Activated effector memory CD4-positive, alpha-beta T cell treated with Interleukin-2 at 50 U/mL for 16 hours (primary cell): ENCODE measurements around the gene COL10A1.

ENCODE experiments used
- DNase-seq: peaks from one replicate; pipeline ENCODE4 v3.0.0-alpha.2; 2020

Gene COL10A1

GRCh38 chr6:116126032-116126431 lies at the start of gene COL10A1:
COL10A1 (minus strand) TSS chr6:116126132; CDS start chr6:116125492, 640 bp downstream.
- no peak for DNase-seq

GRCh38 chr6:116175344-116175743 lies 49.4 kb upstream of the COL10A1 start:
- no peak for DNase-seq

GRCh38 chr6:116173928-116174327 lies 48.0 kb upstream of the COL10A1 start:
- DNase-seq = no peak

GRCh38 chr6:116170358-116171057 lies 44.6 kb upstream of the COL10A1 start:
- no peak for DNase-seq

- no peak for DNase-seq
Observed at GRCh38 chr6:116169880-116170279, 43.9 kb upstream of the COL10A1 start.

- no peak for DNase-seq
Observed at GRCh38 chr6:116168148-116168547, 42.2 kb upstream of the COL10A1 start.

- DNase-seq = no peak
Observed at GRCh38 chr6:116166369-116166768, 40.4 kb upstream of the COL10A1 start.

- no peak for DNase-seq
Observed at GRCh38 chr6:116165596-116165995, 39.7 kb upstream of the COL10A1 start.

GRCh38 chr6:116159782-116160524 lies 34.0 kb upstream of the COL10A1 start:
- DNase-seq = no peak

GRCh38 chr6:116158641-116159040 lies 32.7 kb upstream of the COL10A1 start:
- DNase-seq = no peak

- DNase-seq = no peak
Observed at GRCh38 chr6:116157391-116157790, 31.5 kb upstream of the COL10A1 start.

- DNase-seq = no peak
Observed at GRCh38 chr6:116156405-116157326, 30.7 kb upstream of the COL10A1 start.

GRCh38 chr6:116154887-116155286 lies 29.0 kb upstream of the COL10A1 start:
- DNase-seq = no peak

GRCh38 chr6:116152620-116153019 lies 26.7 kb upstream of the COL10A1 start:
- DNase-seq = no peak

- DNase-seq = no peak
Observed at GRCh38 chr6:116145803-116146675, 20.1 kb upstream of the COL10A1 start.

GRCh38 chr6:116144605-116145004 lies 18.7 kb upstream of the COL10A1 start:
- DNase-seq = no peak

GRCh38 chr6:116139917-116140316 lies 14.0 kb upstream of the COL10A1 start:
- no peak for DNase-seq

GRCh38 chr6:116136933-116137340 lies 11.0 kb upstream of the COL10A1 start:
- DNase-seq = no peak

- no peak for DNase-seq
Observed at GRCh38 chr6:116136373-116136772, 10.4 kb upstream of the COL10A1 start.

GRCh38 chr6:116133453-116133852 lies 7.5 kb upstream of the COL10A1 start:
- no peak for DNase-seq

- DNase-seq = no peak
Observed at GRCh38 chr6:116127771-116128493, 2.0 kb upstream of the COL10A1 start.

GRCh38 chr6:116120430-116120829 lies 5.5 kb downstream of the COL10A1 start:
- no peak for DNase-seq
